ENCODE measurements around the gene BZW1. TPM values are rescaled to one million over a fixed set of nuclear protein-coding genes. Genes with fewer than 3 reads are reported as not detected.
"Not testable (repeated sequence)": the region's sequence is repeated elsewhere in the genome, so short reads cannot be mapped to it uniquely, and the experiment has no call there.

The BZW1 gene
- total RNA-seq, 8 experiments from 2014 or later: 137 to 325 (median 205) TPM

DNA sequence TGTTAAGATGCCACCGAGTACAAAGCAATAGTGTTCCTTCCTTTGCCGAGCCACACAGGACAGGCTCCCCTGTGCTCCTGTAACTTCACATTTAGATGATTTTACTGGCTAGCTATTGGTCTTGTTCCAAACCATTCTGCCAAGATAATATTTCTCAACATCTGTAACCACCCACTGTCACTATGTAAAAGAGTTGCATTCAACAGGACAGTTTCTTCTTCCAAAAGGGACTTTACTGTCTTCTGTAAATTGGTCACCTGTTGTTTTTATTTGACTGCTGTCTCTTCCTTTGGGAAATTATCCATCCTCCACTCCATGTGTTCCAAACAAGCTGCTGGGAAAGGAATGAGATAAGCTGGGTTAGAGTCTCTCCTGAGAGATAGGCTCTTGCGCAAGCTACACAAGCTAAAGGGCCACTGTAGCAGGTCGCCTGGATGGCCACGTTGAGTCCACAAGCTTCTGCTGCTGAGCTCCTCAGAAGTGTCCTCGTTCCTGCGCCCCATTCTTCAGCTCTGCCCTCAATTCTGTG is 14.4 kb upstream of the BZW1 start:
- Histone ChIP-seq H3K27ac (no peak overlapping the region), H3K4me1 (replicated peaks in 1 of 2) (no peaks in the 10 kb centered on the region), H3K4me3 (no peak overlapping the region)
- peak in 2 of 8 experiments; percentile 53 to 65 for ATAC-seq (replicated peaks in 6 of 8)
- WGBS, 10 experiments: 53 to 100% (median 90%) methylated on average over 1 to 7 of the region's 7 CpGs; no CpG with 5 or more reads in 2 of the 10 experiments
- in situ Hi-C loops (cut with MboI; ENCODE audit: low pct_unique_long_range_greater_than_20kb in 2 of 9, low sequenced_read_pairs in 9 of 9, unreplicated experiment in 9 of 9): no loop called here

DNA sequence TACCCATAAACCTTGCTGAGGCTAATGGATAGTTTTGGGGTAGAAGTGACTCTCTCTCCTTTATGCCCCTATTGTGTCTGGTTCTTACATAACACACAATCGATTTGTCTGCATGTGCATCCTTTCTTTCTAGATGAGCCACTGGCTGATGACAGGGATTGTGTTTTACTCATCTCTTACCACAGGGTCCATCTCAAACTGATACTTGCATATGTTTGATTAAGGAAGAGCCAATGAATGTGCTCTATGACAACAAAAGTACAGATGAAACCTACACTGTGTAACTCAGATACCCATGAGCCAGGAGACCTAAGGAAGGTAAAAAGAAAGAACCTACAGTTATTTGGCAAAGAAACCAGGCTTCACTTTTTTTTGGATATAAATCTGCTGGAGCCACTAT is 13.2 kb upstream of the BZW1 start:
- Histone ChIP-seq H3K27ac (no peak overlapping the region), H3K4me1 (replicated peaks in 1 of 2) (no peaks in the 10 kb centered on the region), H3K4me3 (no peak overlapping the region)
- ATAC-seq (replicated peaks in 6 of 8): no peak
- 89 to 100% (median 100%) methylated on average over 1 of the region's 1 CpG; no CpG with 5 or more reads in 4 of the 10 experiments for WGBS, 10 experiments
- in situ Hi-C loops (cut with MboI; ENCODE audit: low pct_unique_long_range_greater_than_20kb in 2 of 9, low sequenced_read_pairs in 9 of 9, unreplicated experiment in 9 of 9): no loop called here

DNA sequence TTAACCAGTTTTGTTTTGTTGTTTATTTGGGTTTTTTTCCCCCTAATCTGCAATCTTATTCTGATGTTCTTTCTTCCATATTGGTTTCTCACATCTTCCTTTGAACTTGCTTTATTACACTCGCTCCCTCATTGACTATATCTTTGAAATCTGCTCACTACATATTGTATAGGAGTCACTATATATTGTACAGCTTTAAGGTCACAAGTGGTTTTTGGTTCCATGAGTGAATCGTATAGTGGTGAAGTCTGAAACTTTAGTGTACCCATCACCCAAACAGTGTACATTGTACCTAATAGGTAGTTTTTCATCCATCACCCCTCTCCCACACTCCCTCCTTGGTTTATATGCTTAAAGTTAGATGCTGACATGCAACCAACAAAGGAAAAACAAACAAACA is 11.3 kb upstream of the BZW1 start:
- H3K27ac ChIP-seq: no peak overlapping the region
- ATAC-seq (replicated peaks in 6 of 8): no peak
- H3K4me3 ChIP-seq: no peak overlapping the region
- no peaks in the 10 kb centered on the region for H3K4me1 ChIP-seq (replicated peaks in 1 of 2)
- in situ Hi-C loops (cut with MboI; ENCODE audit: low pct_unique_long_range_greater_than_20kb in 2 of 9, low sequenced_read_pairs in 9 of 9, unreplicated experiment in 9 of 9): no loop called here
- 67 to 100% (median 95%) methylated on average over 1 to 2 of the region's 2 CpGs for WGBS, 10 experiments

DNA sequence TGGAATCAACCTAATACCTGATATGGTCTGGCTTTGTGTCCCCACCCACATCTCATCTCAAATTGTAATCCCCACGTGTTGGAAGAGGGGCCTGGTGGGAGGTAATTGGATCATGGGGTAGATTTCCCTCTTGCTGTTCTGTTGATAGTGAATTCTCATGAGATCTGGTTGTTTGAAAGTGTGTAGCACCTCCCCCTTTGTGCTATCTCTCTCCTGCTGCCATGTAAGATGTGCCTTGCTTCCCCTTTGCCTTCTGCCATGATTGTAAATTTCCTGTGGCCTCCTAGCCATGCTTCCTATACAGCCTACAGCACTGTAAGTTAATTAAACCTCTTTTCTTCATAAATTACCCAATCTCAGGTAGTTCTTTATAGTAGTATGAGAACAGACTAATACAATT is 10.3 kb upstream of the BZW1 start:
- no CpG with 5 or more reads among the region's 1 CpG for WGBS, 10 experiments
- H3K27ac ChIP-seq; in situ Hi-C loops (cut with MboI; ENCODE audit: low pct_unique_long_range_greater_than_20kb in 2 of 9, low sequenced_read_pairs in 9 of 9, unreplicated experiment in 9 of 9); H3K4me1 ChIP-seq (replicated peaks in 1 of 2); H3K4me3 ChIP-seq: not testable (repeated sequence)
- peak in 1 of 8 experiments; percentile 64 for ATAC-seq (replicated peaks in 6 of 8)

DNA sequence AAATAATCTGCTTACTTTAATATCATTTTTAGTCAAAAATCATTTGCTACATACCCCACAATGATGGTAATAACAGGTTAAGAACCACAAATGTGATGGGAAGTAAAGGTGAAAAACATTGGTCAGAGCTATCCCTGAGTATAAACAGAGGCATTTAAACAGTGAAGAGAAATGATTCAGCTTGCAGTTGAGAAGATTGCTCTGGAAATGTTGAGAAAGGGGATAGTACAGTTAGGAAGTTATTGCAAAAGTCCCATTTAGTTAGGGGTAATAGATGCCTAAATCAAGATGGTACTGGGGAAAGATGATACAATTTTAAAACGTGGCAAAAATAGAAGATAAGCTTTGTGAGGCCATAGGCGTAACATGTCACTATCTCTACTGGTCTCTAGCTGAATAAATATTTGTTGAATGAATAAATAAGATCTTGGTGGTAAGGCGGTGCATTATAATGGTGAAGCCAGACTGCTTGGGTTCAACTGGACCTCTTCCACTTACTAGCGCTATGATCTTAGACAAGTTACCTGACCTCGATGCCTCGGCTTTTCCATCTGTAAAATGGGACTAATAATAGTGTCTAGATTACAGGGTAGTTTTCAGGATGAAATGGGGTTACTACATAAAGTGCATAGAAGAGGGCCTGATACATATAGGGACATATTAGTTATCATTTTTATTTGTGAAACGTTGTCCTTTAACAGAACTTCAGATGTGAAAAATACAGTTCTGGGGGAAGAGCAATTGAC is 2.0 kb upstream of the BZW1 start:
- no peak overlapping the region for H3K4me3 ChIP-seq
- peaks cover 5 to 12% of the 10 kb centered on the region in 2 donors for H3K4me1 ChIP-seq (replicated peaks in 1 of 2)
- no peak overlapping the region for H3K27ac ChIP-seq
- in situ Hi-C loops (cut with MboI; ENCODE audit: low pct_unique_long_range_greater_than_20kb in 2 of 9, low sequenced_read_pairs in 9 of 9, unreplicated experiment in 9 of 9): no loop called here
- WGBS, 10 experiments: 67 to 100% (median 83%) methylated on average over 1 to 7 of the region's 7 CpGs; no CpG with 5 or more reads in 1 of the 10 experiments
- no peak for ATAC-seq (replicated peaks in 6 of 8)

DNA sequence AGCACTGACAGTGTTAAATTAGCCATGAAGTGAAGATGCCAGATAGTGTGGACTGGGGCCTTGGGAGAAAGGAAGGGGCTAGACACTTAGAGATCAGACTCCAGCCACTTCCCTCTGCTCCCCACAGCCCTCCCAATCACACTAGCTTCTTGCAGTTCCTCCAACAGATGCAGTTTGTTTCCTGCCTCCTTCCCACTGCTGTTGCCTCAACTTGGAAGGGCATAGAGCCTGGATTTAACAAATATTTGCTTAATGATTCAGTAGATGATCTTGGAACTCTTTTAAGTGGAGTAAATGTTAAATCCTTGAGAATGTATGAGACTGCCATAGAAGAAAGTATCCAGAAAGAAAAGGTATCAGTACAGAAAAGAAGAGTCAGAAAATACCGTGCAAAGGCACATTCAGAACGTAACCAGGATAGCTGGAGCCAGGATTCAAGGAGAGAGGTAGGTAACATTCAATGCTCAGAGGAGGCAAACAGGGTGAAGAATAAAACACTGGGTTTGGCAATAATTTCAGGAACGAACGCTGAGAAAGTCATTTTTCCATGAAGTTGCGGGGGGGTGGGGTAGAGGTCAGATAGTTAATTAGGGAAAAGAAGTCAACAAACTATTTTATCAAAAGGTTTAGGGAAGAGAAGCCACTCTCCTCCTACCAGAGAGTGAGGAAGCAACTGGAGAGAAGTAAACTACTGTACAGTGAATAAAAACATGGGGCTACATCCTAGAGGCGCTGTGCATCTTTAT is 1.3 kb upstream of the BZW1 start:
- 15 to 69% (median 35%) methylated on average over 1 to 6 of the region's 6 CpGs for WGBS, 10 experiments
- peak overlapping the region; percentile 68 to 93 (median 74) for H3K4me3 ChIP-seq

DNA sequence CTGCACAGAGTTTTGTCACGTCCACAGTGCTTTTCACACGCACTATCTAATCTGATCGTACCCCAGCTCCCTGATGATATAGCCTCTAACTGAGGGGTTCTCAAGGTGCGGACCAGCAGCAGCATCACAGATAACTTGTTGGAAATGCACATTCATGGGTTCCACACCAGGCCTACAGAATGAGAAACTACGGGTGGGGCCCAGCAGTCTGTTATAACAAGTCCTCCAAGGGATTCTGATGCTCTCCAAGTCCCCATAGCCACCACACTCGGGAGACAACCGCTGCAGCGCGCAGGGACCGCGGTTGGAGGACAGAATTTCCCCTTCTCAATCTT is 745 bp upstream of the BZW1 start:
- Histone ChIP-seq H3K4me3 (peak overlapping the region; percentile 68 to 93 (median 74)), H3K4me1 (replicated peaks in 1 of 2) (peaks cover 5 to 12% of the 10 kb centered on the region in 2 donors), H3K27ac (no peak overlapping the region)
- peak in 1 of 8 experiments; percentile 5 for ATAC-seq (replicated peaks in 6 of 8)
- in situ Hi-C loops (cut with MboI; ENCODE audit: low pct_unique_long_range_greater_than_20kb in 2 of 9, low sequenced_read_pairs in 9 of 9, unreplicated experiment in 9 of 9): no loop called here
- WGBS, 10 experiments: 0 to 37% (median 10%) methylated on average over 2 to 7 of the region's 11 CpGs; no CpG with 5 or more reads in 3 of the 10 experiments

More for the DNA sequence above, 1.3 kb upstream of the BZW1 start:
- H3K27ac ChIP-seq: no peak overlapping the region
- peaks cover 5 to 12% of the 10 kb centered on the region in 2 donors for H3K4me1 ChIP-seq (replicated peaks in 1 of 2)
- no peak for ATAC-seq (replicated peaks in 6 of 8)
- in situ Hi-C loops (cut with MboI; ENCODE audit: low pct_unique_long_range_greater_than_20kb in 2 of 9, low sequenced_read_pairs in 9 of 9, unreplicated experiment in 9 of 9): no loop called here

DNA sequence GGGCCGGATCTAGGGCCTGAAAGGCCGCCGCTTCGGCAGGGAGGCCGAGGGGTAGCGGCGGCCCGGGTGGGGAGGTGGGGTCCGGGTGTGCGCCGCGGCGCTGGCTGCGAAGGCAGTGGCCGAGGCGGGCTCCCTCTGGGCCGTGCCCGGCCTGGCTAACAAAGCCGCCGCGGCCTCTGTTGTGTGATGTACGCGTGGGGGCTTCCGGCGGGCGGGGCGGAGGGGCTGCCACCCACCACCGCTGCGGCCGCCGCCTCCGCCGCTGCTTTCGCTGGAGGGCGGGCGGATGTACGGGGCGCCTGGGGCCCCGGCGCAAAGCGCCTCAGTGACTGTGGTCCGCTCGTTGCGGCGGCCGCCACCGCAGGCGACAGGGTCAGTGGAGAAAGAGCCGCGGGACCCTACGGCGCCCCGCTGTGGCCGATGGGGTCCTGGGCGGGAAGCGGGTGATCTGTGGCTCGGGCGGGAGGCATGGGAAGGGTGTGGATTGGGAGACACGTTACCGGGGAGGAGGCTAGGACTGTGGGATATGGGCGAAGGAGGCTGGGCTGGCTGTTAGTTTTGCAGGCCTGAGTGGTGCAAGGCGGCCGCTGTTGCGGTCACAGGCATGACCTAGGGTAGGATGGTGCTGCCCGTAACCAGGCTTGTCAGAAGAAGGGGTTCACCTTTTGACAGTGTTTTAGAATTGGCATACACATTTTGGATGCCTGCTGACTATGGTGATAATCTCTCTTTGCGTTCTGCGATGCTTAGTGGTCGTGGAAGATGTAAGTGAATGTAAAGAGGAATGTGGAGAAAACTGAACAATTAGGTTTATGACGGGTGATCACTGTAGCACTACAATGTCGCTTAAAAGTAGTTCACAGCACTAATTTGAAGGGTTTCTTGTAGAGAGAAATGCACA is 662 bp downstream of the BZW1 start:
- peak; percentile 40 to 63 (median 53) for ATAC-seq (replicated peaks in 6 of 8)
- Histone ChIP-seq H3K4me1 (replicated peaks in 1 of 2) (peaks cover 5 to 12% of the 10 kb centered on the region in 2 donors), H3K4me3 (peak overlapping the region; percentile 68 to 93 (median 74)), H3K27ac (peak overlapping the region; percentile 99 to 100)
- in situ Hi-C loops (cut with MboI; ENCODE audit: low pct_unique_long_range_greater_than_20kb in 2 of 9, low sequenced_read_pairs in 9 of 9, unreplicated experiment in 9 of 9): no loop called here
- WGBS, 10 experiments: 0 to 16% (median 0%) methylated on average over 1 to 8 of the region's 70 CpGs; no CpG with 5 or more reads in 1 of the 10 experiments

DNA sequence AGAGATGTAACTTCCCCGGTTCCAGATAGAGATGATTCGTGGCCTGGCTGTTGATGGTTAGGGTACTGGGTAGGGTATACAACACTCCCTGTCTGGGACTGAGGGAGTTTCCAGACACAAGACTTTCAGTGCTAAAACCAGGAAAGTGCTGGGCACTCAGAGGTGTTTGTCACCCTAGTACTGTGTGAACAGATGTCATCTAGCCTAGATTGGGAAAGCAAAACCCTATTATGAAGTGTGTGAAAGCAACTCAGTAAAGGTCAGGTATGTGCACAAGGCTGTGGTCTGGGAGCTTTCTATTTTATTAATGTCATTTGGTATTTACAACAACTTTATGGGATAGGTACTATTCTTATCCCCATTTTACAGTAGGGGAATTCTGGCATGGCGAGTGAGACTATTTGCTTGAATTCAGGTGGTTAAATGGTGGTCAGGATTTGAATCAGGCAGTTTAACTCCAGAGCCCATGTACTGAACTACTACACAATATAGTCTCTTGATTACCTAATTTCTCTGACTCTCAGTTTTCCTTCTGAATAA is 2.6 kb downstream of the BZW1 start:
- ATAC-seq (replicated peaks in 6 of 8): no peak
- 20 to 100% (median 78%) methylated on average over 1 to 3 of the region's 3 CpGs; no CpG with 5 or more reads in 2 of the 10 experiments for WGBS, 10 experiments
- H3K4me1 ChIP-seq (replicated peaks in 1 of 2): peaks cover 5 to 12% of the 10 kb centered on the region in 2 donors
- no peak overlapping the region for H3K27ac ChIP-seq
- in situ Hi-C loops (cut with MboI; ENCODE audit: low pct_unique_long_range_greater_than_20kb in 2 of 9, low sequenced_read_pairs in 9 of 9, unreplicated experiment in 9 of 9): no loop called here
- no peak overlapping the region for H3K4me3 ChIP-seq

DNA sequence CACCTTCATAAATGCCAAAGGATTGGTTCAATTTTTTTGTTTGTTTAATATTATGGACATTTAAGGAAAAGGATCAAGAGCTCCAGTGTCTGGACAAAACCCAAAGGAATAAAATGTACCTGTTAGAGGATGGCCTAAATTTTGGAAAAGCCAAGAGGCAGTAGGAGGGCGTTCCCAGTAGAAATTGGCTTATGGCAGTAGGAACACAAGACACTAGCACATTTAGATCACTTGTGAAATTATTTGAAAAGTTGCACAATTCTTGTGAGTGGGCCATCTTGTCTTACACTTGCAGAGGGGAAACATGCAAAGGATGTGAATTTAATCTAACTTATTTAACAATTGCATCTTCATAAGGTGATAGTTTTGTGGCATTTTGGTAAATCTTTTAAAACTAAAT is 3.2 kb downstream of the BZW1 start:
- Histone ChIP-seq H3K4me1 (replicated peaks in 1 of 2) (peaks cover 5 to 12% of the 10 kb centered on the region in 2 donors), H3K27ac (no peak overlapping the region), H3K4me3 (no peak overlapping the region)
- in situ Hi-C loops (cut with MboI; ENCODE audit: low pct_unique_long_range_greater_than_20kb in 2 of 9, low sequenced_read_pairs in 9 of 9, unreplicated experiment in 9 of 9): no loop called here
- no peak for ATAC-seq (replicated peaks in 6 of 8)
- WGBS, 10 experiments: 50 to 100% (median 87%) methylated on average over 1 of the region's 1 CpG; no CpG with 5 or more reads in 2 of the 10 experiments

DNA sequence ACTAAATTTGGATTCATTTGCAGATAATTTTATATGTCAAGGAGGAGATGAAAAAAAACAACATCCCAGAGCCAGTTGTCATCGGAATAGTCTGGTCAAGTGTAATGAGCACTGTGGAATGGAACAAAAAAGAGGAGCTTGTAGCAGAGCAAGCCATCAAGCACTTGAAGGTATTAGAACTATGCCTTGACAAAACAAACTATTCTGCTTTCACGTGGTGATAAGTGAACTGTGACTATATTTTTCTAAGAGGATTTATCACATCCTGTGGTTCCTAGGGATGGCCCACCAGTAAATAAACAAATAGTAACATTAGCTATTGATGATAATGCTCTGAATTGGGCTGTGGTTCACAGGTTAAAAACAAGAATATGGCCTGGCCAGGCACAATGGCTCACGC is 7.0 kb downstream of the BZW1 start:
- in situ Hi-C loops (cut with MboI; ENCODE audit: low pct_unique_long_range_greater_than_20kb in 2 of 9, low sequenced_read_pairs in 9 of 9, unreplicated experiment in 9 of 9): not testable (repeated sequence)
- peak in 1 of 8 experiments; percentile 9 for ATAC-seq (replicated peaks in 6 of 8)
- 20 to 100% (median 90%) methylated on average over 1 to 2 of the region's 3 CpGs; no CpG with 5 or more reads in 3 of the 10 experiments for WGBS, 10 experiments

DNA sequence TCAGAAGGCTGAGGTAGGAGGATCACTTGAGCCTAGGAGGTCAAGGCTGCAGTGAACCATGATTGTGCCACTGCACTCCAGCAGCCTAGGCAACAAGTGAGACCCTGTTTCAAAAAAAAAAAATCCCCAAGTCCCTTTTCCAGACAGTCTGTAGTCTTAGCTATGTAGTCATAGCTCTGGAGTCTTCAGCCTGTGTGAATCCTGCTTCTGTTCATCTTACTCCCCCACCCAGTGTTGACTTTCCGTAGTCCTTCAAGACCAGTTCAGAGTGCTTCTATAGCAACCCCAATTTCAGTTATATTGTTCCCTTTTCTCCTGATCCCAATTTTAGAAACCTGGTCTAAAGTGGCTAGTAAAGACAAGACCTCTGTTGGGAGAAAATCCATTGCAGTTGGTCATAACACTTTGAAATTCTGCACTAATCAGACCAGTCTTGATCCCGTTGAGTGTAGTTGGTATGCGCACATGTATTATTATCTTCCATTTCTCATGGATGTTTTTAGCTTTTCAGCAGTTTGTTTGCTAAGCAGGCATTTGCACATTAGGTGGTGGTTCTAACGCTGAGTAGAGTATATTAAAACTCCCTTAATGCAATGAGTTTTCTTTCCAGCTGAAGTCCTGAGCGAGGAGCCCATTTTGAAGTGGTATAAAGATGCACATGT is 9.0 kb downstream of the BZW1 start:
- no peak overlapping the region for H3K27ac ChIP-seq
- H3K4me1 ChIP-seq (replicated peaks in 1 of 2): no peaks in the 10 kb centered on the region
- H3K4me3 ChIP-seq: no peak overlapping the region
- WGBS, 10 experiments: 50 to 100% (median 95%) methylated on average over 1 to 4 of the region's 5 CpGs; no CpG with 5 or more reads in 1 of the 10 experiments
- ATAC-seq (replicated peaks in 6 of 8): peak in 3 of 8 experiments; percentile 34 to 85 (median 62)
- in situ Hi-C loops (cut with MboI; ENCODE audit: low pct_unique_long_range_greater_than_20kb in 2 of 9, low sequenced_read_pairs in 9 of 9, unreplicated experiment in 9 of 9): no loop called here

More for the DNA sequence above, 7.0 kb downstream of the BZW1 start:
- H3K4me3 ChIP-seq; H3K4me1 ChIP-seq (replicated peaks in 1 of 2); H3K27ac ChIP-seq: not testable (repeated sequence)

Data from motor neuron (in vitro differentiated cells).